Bronchial epithelial cell (primary cell): ENCODE results near the gene NEFH. TPM values are rescaled to one million over a fixed set of nuclear protein-coding genes. Genes with fewer than 3 reads are reported as not detected.

Experiments used
- DNase-seq: peaks from one replicate; pipeline ENCODE4 v3.0.0-alpha.2; 2010; ENCODE audit warnings: low read depth
- FAIRE-seq: peaks from 2 replicates; lab custom pipeline; 2011; peaks lifted over from hg19 to GRCh38; lab: Jason Lieb, UNC
- H3K27me3 ChIP-seq: 2 replicates; pipeline ENCODE4 v1.5.1; 2011; ENCODE audit warnings: low read length; ENCODE audit not compliant: control insufficient read depth, insufficient read depth
- H3K36me3 ChIP-seq: 2 replicates; pipeline ENCODE4 v1.5.1; 2011; ENCODE audit warnings: low read length; ENCODE audit not compliant: control insufficient read depth, insufficient read depth
- H3K4me3 ChIP-seq: 2 replicates; pipeline ENCODE4 v1.5.1; 2011; ENCODE audit warnings: mild to moderate bottlenecking, low read depth, low read length, control low read depth
- total RNA-seq: library from RNA; depleted of rRNA; stranded (reverse); fragments of >200 nt; gene quantifications from 2 replicates; pipeline ENCODE4 v1.2.1, GENCODE V29; 2014
- TF ChIP-seq, protein P1 (sequence below): IDR thresholded peaks from 2 replicates; pipeline ENCODE4 v1.5.1; 2011; ENCODE audit warnings: mild to moderate bottlenecking, moderate library complexity, low read length, control low read depth, inconsistent platforms; ENCODE audit not compliant: insufficient read depth, severe bottlenecking

NEFH gene
- total RNA-seq, 1 donor from 2014 or later, result under 0.01 TPM

DNA sequence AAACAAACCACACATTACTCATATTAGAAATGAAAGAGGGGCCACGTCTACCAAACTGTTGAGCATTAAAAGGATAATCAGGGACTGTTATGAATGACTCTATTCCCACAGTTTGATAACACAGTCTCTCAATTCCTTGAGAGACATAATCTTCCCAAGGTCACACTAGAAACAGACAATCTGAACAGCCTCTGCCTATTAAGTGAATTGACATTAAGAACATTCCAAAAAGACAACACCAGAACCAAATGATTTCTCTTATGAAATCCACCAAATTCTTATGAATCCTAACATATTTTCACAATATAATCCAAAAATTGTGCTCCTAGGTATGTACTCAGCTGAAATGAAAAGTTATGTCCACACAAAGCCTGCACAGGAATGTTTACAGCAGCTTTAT is 37.0 kb upstream of the NEFH start:
- H3K36me3 ChIP-seq, result no peaks in the 10 kb centered on the region
- no peaks in the 10 kb centered on the region for H3K27me3 ChIP-seq
- TF ChIP-seq, protein P1, sequence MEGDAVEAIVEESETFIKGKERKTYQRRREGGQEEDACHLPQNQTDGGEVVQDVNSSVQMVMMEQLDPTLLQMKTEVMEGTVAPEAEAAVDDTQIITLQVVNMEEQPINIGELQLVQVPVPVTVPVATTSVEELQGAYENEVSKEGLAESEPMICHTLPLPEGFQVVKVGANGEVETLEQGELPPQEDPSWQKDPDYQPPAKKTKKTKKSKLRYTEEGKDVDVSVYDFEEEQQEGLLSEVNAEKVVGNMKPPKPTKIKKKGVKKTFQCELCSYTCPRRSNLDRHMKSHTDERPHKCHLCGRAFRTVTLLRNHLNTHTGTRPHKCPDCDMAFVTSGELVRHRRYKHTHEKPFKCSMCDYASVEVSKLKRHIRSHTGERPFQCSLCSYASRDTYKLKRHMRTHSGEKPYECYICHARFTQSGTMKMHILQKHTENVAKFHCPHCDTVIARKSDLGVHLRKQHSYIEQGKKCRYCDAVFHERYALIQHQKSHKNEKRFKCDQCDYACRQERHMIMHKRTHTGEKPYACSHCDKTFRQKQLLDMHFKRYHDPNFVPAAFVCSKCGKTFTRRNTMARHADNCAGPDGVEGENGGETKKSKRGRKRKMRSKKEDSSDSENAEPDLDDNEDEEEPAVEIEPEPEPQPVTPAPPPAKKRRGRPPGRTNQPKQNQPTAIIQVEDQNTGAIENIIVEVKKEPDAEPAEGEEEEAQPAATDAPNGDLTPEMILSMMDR, result no peak
- no peak overlapping the region for H3K4me3 ChIP-seq
- DNase-seq (no peak), FAIRE-seq (no peak)

DNA sequence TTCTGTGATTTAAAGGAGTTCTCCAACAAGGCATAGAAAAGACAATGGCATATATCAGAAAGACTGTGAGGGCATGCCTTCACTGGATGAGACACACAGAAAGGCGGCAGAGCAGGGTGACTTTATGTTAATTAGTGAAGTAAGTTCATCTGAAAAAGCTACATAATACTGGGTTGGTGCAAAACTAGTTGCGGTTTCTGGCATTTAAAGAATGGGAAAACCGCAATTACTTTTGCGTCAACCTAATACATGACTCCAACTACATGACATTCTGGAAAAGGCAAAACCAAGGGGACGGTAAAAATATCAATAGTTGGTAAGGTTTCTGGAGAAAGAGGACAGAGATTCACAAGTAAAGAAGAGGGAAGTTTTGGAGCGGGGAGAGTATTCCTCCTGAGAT is 36.6 kb upstream of the NEFH start:
- DNase-seq, result no peak
- H3K4me3 ChIP-seq, result no peak overlapping the region
- H3K27me3 ChIP-seq, result no peaks in the 10 kb centered on the region
- H3K36me3 ChIP-seq, result no peaks in the 10 kb centered on the region
- TF ChIP-seq, protein P1, result no peak
- no peak for FAIRE-seq

DNA sequence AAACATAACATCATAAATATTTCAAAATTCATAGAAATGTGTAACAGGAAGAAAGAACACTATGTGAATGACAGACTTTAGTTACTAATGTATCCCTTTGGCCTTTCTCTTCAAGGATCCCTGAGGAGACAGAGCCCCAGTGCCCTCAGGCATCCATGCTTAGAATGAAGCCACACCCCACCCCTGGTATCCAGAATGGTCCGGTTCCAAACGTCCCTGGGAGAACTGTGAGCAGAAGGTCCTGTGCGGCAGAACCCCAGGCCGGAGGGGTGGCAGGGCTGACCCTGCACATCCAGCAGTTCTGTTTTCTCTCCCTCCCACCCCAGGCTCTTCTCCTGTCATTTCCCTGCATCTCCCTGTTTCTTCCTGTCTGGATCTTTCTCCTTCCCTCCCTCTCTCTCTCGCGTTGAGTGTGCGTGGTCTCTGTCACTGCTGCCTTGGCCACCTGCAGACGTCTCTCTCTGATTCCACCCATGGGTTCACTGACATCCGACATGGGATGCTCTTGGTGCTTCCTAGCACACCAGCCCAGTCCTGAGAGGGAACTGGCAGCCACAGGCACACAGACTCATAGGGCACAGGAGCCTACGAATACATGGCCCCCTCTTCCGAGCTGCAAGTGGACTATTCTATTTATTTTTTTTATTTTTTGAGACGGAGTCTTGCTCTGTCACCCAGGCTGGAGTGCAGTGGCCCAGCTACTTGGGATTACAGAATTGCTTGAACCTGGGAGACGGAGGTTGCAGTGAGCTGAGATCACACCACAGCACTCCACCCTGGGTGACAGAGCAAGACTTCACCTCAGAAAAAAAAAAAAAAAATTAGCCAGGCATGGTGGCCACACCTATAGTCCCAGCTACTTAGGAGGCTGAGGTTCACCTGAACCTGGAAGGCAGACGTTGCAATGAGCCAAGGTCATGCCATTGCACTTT is 35.9 kb upstream of the NEFH start:
- Histone ChIP-seq H3K27me3 (no peaks in the 10 kb centered on the region), H3K36me3 (no peaks in the 10 kb centered on the region), H3K4me3 (no peak overlapping the region)
- TF ChIP-seq, protein P1, result no peak
- FAIRE-seq (no peak), DNase-seq (no peak)

DNA sequence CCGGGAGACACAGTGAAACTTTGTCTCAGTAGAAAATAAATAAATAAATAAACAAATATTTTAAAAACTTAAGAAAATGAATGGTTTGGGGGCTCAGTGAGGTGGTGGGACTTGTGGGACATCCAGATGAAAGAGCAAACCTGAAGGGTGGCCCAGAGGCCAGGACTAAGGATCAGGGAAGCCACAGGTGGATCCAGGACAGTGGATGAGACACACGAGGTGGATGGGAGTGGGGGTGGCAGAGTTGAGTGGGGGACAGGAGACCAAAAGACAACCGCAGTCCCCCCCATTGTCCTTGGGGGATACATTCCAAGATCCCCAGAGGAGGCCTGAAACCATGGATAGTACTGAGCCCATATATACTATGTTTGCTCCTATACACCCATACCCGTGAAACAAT is 34.5 kb upstream of the NEFH start:
- Histone ChIP-seq H3K27me3 (no peaks in the 10 kb centered on the region), H3K4me3 (no peak overlapping the region), H3K36me3 (no peaks in the 10 kb centered on the region)
- DNase-seq, result no peak
- TF ChIP-seq, protein P1, result no peak
- FAIRE-seq, result no peak

DNA sequence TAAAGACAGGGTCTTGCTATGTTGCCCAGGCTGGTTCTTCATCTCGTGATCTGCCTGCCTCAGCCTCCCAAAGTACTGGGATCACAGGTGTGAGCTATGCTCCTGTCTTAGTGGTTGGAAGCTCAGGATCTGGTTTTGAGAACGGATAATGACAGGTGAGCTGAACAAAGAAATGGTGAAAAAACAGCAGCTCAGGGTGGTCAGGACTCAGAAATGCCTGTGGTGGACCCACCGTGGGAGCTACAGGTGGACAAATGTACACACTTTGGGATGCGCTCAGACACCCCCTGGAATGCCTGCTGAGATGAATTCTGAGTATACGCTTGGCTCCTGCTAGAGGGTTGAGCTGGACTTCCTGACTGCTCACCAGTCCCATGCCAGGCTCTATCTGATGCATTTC is 32.1 kb upstream of the NEFH start:
- FAIRE-seq (no peak), DNase-seq (no peak)
- Histone ChIP-seq H3K4me3 (no peak overlapping the region), H3K36me3 (no peaks in the 10 kb centered on the region), H3K27me3 (no peaks in the 10 kb centered on the region)
- TF ChIP-seq, protein P1, result no peak
